Stimulated activated naive CD4-positive, alpha-beta T cell (primary cell): ENCODE results near the gene KLHL12.
A peak's percentile ranks its signal among the peaks of the same experiment; 100 is the strongest.
"Not testable (repeated sequence)": the region's sequence is repeated elsewhere in the genome, so short reads cannot be mapped to it uniquely, and the experiment has no call there.

Experiments
- DNase-seq, 6 experiments: peaks; one replicate each; lab custom pipeline; 2025; lab: John Stamatoyannopoulos, UW

KLHL12 gene

DNA sequence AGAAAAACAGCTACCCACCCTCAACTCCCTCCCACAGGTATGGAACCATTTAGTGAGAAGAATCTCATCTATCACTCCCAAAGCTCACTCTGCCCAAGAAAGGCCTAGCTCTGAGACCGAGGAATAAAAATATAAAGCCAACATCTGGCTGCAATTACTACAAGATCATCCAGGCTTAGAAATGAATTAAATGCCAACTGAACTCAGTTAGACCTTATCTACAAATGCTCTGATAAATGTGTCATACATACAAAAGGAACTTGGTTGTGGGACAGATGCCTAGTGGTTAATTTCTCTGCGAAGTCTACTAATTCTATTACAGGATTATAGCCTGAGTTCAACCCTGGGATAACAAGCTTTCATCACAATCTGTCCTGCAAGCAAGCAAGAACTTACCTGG, 24.4 kb upstream of the KLHL12 start:
- DNase-seq: no peak

DNA sequence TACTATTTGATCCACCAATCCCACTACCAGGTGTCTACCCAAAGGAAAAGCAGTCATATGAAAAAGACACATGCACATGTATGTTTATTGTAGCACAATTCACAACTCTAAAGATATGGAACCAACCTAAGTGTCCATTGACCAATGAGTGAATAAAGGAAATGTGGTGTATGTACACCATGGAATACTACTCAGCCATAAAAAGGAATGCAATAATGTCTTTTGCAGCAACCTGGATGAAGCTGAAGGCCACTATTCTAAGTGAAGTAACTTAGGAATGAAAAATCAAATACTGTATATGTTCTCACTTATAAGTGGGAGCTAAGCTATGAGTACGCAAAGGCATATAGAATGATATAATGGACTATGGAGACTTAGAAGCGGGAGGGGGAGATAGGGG, 18.4 kb upstream of the KLHL12 start:
- DNase-seq: no peak

DNA sequence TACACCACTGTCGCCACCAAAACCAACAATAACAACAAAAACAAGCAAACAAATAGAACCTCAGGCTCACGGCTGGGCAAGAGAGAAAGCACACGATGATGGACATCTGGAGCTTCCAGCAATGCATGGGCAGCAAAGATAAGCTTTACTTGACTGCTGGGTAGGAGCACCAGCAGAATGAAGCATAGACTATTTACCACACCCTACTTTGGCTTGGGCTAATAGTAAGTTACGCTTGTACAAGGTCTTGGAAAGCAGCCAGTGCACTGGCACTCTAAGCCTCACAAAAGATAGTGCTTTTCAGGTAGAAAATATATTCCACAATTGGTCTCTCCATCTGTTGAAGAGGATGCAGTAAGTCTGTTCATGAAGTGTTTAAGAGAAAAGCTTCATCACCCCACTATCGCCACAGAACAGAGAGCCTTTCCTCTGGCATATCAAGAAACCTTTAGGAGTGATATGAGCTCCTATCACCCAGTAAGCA, 17.4 kb upstream of the KLHL12 start:
- DNase-seq: no peak

DNA sequence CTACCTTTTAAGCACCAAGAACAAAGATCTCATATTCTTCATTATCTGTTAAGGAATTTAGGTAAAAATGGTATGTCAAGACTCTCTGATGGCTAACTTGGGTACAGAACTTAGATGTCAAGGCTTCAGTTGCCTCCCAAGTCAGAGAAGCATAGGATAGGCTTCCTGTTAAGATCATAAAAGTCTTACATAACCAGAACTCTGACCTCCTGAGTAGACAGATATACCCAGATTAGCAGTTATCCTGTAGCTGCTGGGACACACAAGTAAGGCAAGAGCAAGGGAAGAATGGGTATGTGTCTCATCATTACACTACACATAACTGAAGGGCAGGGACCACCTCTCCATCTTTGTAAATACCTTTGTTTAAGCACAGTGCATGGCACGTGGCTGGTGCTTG, 15.4 kb upstream of the KLHL12 start:
- DNase-seq: no peak

DNA sequence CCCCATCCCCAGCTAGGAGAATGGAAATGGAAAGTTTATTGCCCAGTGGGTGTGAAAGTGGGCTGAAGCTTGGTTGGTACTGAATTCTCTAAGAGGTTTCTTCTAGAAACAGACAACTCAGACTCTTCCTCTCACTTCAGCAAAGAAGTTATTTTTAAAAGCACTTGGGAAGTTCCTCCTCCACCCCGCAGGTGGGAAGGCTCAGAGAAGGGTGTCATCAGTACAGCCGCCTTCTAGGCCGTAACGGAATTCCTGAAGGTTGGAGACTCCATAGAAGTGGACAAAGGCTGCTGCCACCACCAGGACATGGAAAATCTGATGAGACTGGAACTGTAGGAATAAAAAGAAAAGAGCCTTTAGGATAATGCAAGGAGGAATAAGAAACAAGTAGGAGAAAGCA, 14.3 kb upstream of the KLHL12 start:
- no peak for DNase-seq

DNA sequence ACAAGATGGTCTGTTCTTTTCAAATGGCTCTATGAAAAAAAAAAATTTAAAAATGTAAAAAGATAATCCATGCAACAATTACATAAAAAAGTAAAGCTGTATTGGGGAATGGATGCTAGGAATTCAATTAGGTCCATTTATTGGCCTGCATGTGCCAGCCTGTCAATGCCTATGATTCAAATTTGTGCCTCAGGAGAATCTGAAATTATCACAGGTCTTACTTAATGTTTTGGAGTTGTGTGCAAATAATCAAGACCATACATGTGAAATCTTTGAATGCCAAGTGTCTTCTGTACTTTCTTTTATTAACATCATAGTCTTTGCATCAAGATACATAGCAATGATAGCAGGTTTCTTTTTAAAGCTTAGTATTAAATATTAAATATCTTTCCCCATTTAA, 13.5 kb upstream of the KLHL12 start:
- no peak for DNase-seq

DNA sequence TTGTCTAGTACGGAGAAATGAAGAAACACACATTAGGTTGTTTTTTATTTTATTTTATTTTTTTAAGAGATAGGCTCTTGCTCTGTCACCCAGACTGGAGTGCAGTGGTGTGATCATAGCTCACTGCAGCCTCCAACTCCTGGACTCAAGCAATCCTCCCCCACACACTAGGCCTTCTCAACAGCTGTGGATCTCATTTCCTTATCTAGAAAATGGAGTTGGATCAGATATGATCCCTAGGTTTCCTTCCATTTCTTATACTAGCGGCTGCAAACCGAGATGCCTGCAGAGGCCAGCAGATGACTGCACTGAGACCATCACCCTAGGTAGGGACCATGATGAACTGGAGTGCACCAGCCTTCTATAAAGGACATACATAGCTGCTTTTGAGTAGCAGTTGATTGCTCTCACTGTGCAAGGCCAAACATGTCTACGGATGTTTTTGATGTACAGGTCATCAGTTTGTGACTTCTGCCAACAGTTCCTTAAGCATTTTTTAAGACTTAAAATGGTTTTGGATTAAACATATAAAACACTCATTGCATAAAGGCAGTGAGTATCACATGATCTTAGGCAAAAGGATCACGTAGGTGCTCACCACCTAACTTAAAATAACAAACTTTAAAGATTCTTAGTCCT, 11.4 kb upstream of the KLHL12 start:
- no peak for DNase-seq

DNA sequence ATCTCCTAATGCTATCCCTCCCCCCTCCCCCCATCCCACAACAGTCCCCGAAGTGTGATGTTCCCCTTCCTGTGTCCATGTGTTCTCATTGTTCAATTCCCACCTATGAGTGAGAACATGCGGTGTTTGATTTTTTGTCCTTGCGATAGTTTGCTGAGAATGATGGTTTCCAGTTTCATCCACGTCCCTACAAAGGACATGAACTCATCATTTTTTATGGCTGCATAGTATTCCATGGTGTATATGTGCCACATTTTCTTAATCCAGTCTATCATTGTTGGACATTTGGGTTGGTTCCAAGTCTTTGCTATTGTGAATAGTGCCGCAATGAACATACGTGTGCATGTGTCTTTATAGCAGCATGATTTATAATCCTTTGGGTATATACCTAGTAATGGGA, 9.4 kb upstream of the KLHL12 start:
- DNase-seq: not testable (repeated sequence)

DNA sequence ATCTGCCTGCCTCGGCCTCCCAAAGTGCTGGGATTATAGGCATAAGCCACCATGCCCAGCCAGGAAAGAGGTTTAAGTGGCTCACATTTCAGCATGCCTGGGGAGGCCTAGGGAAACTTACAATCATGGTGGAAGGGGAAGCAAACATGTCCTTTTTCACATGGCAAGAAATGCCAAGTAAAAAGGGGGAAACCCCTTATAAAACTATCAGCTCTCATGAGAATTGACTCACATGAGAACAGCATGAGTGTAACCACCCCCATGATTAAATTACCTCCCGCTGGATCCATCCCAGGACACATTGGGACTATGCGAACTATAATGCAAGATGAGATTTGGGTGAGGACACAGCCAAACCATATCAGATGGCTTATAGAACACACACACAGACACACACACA, 8.8 kb upstream of the KLHL12 start:
- DNase-seq: no peak

DNA sequence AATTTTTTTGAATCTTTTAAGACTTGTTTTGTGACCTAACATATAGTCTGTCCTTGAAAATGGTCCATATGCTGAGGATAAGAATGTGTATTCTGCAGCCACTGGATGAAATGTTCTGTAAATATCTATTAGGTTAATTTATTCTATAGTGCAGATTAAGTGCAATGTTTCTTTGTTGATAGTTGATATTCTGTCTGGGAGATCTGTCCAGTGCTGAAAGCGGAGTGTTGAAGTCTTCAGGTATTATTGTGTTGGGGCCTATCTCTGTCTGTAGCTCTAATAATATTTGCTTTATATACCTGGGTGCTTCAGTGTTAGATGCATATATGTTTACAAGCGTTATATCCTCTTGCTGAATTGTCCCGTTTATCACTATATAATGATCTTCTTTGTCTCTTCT, 7.7 kb upstream of the KLHL12 start:
- DNase-seq: no peak

DNA sequence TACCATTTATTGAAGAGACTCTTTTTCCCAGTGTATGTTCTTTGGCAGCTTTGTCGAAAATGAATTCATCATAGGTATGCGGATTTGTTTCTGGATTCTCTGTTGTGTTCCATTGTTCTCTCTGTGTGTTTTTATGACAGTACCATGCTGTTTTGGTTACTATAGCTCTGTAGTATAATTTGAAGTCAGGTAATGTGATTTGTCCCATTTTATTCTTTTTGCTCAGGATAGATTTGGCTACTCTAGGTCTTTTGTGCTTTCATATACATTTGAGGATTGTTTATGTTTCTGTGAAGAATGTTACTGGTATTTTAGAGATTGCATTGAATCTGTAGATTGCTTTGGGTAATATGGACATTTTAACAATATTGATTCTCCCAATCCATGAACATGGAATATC, 5.4 kb upstream of the KLHL12 start:
- no peak for DNase-seq

DNA sequence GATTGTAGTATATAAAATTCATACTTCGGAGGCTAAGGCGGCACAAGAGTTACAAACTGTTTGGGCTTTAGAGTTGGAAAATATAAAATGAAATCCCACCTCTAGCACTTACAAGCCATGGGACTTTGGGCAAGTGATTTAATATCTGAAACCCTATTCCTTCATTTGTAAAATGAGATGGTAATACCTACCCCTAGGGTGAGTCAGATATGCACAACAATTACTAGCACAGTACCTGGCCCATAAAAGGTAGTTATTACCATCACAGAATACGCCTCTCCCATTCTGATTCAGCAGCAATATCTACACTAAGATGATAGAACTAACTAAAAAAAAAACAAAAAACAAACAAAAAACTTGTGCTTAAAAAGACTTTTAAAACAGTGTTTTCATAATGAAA, 3.5 kb downstream of the KLHL12 start:
- no peak for DNase-seq

DNA sequence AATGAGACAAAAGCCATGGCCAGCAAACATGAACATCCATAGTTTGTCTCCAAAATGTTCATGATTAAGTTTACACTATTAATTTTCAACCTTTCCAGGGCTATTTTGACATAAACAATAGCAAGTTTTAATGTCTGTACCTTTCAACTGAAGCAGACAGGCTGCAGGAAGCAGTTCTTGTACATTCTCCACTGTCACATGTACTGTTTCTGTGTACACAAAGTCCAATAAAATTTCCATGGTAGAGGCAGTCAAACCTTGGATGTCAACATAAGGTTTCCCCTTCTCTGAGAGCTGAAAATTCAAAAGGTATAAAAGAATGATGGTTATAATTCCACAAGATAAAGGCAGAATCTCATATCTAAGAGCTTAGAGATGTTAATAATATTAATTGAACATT, 7.4 kb downstream of the KLHL12 start:
- DNase-seq: no peak

DNA sequence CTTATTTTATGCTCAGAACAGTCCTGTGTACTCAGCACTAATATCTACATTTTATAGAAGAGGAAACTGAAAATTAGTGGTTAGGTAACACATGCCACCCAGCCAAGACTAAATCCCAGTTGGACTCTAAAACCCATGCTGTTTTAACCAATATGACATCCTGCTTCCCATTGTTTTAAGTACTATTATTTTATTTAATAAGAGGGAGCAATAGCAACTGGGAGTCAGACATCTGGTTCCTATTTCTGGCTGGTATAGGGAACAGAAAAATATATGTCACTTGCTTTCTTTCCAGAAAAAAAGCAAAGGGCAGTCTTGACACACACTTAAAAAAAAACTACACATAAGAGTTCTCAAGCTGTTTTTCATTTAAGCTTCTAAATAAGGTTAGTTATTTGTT, 11.9 kb downstream of the KLHL12 start:
- no peak for DNase-seq

DNA sequence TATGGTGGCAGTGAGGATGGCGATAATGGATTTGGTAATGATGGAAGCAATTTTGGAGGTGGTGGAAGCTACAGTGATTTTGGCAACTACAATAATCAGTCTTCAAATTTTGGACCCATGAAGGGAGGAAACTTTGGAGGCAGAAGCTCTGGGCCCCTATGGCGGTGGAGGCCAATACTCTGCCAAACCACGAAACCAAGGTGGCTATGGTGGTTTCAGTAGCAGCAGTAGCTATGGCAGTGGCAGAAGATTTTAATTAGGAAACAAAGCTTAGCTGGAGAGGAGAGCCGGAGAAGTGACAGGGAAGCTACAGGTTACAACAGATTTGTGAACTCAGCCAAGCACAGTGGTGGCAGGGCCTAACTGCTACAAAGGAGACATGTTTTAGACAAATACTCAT, 14.6 kb downstream of the KLHL12 start:
- DNase-seq: not testable (repeated sequence)

DNA sequence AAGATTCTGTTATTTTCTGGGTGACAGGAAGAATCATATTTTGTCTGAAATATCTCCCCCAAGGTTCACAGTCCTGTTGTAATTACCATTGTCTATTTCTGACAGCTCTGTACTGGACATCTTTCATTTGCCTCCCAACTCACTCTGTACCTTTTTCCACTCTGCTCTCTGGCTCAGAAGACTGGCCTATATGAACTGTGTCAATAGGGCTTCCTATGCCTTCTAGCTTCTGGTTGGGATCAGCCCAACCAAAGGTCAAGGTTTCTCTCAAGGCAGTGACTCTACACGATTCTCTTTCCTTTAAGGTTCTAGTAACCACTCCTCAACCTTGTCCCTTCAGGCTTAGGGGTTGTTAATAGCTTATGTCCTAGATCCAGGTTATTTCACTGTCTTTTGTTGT, 17.5 kb downstream of the KLHL12 start:
- no peak for DNase-seq

DNA sequence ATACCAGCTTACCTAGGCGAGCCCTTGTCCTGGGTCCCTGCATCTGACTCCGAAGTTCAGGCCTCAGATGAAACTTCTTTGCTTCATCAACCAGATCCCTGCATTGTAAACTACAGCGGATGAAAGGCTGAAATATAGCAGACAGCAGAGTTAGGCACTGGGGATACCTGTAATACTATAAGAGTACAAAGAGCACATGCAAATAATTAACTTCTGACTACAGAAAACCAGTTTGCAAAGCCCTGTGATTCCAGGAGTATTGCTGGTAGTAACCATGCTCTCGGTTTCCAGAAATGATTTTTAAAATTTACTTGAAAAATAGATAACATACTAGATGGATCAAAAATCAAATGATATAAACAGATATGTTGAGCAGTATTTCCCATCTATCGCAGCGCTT, 18.0 kb downstream of the KLHL12 start:
- no peak for DNase-seq

DNA sequence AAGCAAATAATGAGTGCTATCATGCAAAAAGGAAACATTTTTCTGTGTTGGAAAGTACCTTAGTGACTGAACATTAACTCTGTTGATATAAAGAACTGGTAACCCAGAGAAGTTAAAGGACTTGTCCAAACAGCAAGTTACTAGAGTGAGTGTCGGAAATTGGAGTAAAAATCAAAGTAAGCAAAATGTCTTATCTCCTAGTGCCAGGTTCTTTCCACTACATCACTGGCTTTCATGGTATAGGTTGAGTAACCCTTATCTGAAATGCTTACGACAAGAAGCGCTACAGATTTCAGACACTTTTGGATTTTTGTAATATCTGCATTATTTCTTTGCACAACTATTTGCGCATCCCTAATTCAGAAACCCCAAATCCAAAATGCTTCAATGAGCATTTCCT, 21.7 kb downstream of the KLHL12 start:
- DNase-seq: no peak

DNA sequence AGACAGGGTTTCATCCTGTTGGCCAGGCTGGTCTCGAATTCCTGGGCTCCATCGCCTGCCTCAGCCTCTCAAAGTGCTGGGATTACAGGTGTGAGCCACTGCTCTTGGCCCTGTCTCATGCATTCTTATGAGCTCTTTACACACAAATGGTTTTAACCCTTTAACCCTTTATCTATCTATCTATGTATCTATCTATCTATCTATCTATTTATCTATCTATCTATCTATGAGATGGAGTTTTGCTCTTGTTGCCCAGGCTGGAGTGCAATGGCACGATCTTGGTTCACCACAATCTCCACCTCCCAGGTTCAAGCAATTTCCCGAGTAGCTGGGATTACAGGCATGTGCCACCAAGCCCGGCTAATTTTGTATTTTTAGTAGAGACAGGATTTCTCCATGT, 23.2 kb downstream of the KLHL12 start:
- not testable (repeated sequence) for DNase-seq

DNA sequence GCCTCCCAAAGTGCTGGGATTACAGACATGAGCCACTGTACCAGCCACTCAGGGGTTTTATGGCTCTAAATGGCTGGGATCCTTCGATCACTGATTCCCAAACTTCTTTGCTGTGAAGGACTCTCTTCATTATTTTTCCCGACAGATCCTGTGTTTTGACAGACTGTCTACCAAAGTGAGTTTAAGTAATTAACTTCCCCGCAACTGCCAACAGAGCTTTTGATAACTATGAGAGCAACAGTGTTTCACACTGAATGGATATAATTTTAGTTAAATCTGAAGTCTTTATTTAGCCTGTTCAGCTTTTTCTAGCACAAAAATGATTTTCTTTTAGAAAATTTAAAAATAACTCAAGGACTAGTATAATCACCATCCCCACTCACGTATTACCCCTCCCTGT, 25.5 kb downstream of the KLHL12 start:
- no peak for DNase-seq

DNA sequence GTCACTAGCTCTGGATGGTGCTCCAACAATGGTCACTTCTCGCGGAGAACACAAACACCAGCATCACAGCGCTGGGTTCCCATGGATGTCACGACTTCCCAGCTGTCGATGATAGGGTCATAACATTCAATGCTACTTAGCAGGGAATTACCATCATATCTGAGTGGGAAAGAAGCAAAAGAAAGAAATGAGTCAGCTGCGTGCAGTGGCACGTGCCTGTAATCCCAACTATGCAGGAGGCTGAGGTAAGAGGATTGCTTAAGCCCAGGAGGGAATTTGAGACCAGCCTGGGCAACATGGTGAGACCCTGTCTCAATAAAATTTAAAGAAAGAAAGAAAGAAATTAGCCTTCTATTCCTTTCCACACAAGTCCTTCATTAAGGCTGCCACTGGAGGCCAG, 34.5 kb downstream of the KLHL12 start:
- no peak for DNase-seq

DNA sequence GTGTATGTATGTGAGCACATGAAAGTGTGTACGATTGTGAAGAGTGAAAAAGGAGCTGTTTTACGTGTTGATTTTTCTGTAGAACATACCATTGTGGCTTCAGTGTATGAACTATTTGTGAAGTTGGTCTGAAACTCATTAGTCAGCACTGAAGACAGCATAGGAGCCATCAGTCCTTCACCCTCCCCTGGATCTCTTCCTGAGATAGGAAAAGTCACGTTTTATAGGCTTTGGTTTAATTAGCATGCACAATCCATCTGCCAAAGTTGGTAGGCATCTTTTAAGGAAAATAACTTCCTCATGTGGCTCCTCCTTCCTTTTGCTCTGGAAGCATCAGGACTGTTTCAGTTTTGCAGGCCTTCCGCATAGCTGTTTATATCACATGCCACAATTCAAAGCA, 36.6 kb downstream of the KLHL12 start:
- DNase-seq: no peak

DNA sequence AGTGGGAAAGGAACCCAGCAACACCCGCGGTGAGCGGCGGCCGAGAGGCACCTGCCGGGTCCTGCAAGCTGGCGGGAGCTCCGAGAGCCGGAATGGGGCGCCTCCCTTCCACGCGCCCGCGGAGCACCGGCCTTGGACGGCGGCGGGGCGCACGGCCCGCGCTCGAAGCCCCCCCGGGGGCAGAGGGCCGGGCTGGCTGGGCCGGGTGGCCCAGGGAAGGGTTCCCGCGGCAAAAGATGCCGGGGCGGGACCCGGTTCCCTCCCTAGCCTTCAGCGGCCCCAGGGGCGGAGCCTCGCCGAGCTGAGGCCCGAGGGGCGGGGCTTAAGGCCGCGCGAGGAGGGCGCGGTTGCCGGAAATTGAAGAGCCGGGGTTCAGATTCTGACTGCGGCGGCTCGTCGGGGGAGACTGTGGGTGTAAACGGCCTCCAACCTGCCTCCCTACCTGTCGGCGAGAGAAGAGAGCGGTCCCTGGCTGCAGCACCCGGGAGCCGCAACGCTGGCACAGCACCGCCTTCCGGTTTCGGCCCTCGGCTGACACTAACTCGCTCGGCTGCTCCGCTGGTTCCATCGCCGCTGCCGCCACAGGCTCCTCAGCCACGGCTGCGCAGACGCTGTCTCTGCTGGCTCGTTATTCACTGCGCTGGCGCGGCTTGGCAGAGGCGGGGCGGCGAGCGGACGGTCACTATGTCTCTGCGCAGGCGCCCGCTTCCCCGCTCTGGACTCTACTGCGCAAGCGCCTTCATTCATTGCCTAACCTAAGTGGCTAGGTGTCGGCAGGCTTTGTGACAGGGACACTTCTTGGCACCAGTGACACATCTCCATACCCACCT, 38.3 kb downstream of the KLHL12 start, which contains the start of gene RABIF:
TSS of gene RABIF (minus strand) at position 619 of the 830 bp plus-strand sequence. CDS start at position 568, 51 bp downstream.
- DNase-seq: peak; percentile 93 to 98 (median 96)

DNA sequence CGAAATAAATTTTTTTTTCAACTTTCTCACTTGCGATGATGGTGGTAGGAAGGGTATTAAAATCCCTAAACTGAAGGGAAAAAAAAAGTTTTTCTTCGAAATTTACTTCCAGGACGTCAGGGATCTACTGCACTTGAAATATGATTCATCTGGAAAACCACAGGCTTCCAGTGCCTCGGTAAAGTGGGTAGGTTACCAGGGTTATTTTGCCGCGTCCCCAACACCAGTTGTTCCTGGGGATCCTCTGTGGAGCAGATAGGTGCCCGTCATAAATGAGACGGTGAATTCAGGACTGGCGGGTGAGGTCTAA, 38.9 kb downstream of the KLHL12 start:
- DNase-seq: no peak
